Activated CD8-positive, alpha-beta T cell treated with anti-CD3 and anti-CD28 coated beads, Interleukin-2, amount 10 ng/mL, durations not matched to agents 7 days and 5 days (primary cell): ENCODE measurements around the gene ZNF148. TPM values are rescaled to one million over a fixed set of nuclear protein-coding genes. Genes with fewer than 3 reads are reported as not detected.

Source experiments
- ATAC-seq: fragments of 150-1000 bp; cut with Tn5 transposase; one replicate; pipeline ENCODE4 v1.10.0; 2021; ENCODE audit warnings: moderate library complexity
- CTCF ChIA-PET: fragments of 350-600 bp; sonication (Branson Sonifier 250); formaldehyde crosslinking; loops from one replicate; lab custom pipeline; 2021; ENCODE audit warnings: antibody characterized with exemption; lab: Charles Lee
- POLR2A ChIA-PET: fragments of 350-600 bp; sonication (Branson Sonifier 250); formaldehyde crosslinking; loops from one replicate; lab custom pipeline; 2021; ENCODE audit warnings: antibody characterized with exemption; lab: Charles Lee
- DNase-seq: peaks from one replicate; pipeline ENCODE4 v3.0.0-alpha.2; 2020
- H3K27ac Mint-ChIP-seq: one replicate; pipeline ENCODE4 v1.8.0; 2021; ENCODE audit warnings: mild to moderate bottlenecking, mixed read lengths
- H3K27me3 Mint-ChIP-seq: one replicate; pipeline ENCODE4 v1.8.0; 2021; ENCODE audit warnings: low read depth, mixed read lengths
- H3K36me3 Mint-ChIP-seq: one replicate; pipeline ENCODE4 v1.8.0; 2021; ENCODE audit warnings: low read depth, mixed read lengths
- H3K4me1 Mint-ChIP-seq: one replicate; pipeline ENCODE4 v1.8.0; 2021; ENCODE audit warnings: low read depth, mixed read lengths
- H3K4me3 Mint-ChIP-seq: one replicate; pipeline ENCODE4 v1.8.0; 2021; ENCODE audit warnings: mild to moderate bottlenecking, mixed read lengths
- H3K9me3 Mint-ChIP-seq: one replicate; pipeline ENCODE4 v1.8.0; 2022; ENCODE audit warnings: mixed read lengths; ENCODE audit not compliant: insufficient read depth
- total RNA-seq, 2 experiments: library from RNA; stranded (reverse); gene quantifications; one replicate each; pipeline ENCODE4 v1.2.3, GENCODE V29; 2021

ZNF148 gene
- total RNA-seq, 2 experiments from 2014 or later = 39.1 to 39.6 TPM

GRCh38 chr3:125326957-125327356 is 48.2 kb downstream of the ZNF148 start:
- Mint-ChIP-seq H3K27ac (no peak overlapping the region), H3K9me3 (peaks cover 7% of the 10 kb centered on the region), H3K4me3 (no peak overlapping the region), H3K4me1 (no peaks in the 10 kb centered on the region), H3K27me3 (no peaks in the 10 kb centered on the region), H3K36me3 (peaks cover 41% of the 10 kb centered on the region)
- ChIA-PET CTCF (no interaction called here), POLR2A (no interaction called here)
- DNase-seq = no peak
- no peak for ATAC-seq

- Mint-ChIP-seq H3K4me1 (no peaks in the 10 kb centered on the region), H3K36me3 (peaks cover 38% of the 10 kb centered on the region), H3K4me3 (no peak overlapping the region), H3K27ac (no peak overlapping the region), H3K9me3 (peaks cover 7% of the 10 kb centered on the region), H3K27me3 (no peaks in the 10 kb centered on the region)
- CTCF ChIA-PET = no interaction called here
- POLR2A ChIA-PET = no interaction called here
- ATAC-seq (no peak), DNase-seq (no peak)
Measured at GRCh38 chr3:125325746-125326145, 49.4 kb downstream of the ZNF148 start.

GRCh38 chr3:125324341-125324740 is 50.8 kb downstream of the ZNF148 start:
- Mint-ChIP-seq H3K4me1 (no peaks in the 10 kb centered on the region), H3K9me3 (peaks cover 7% of the 10 kb centered on the region), H3K36me3 (peaks cover 44% of the 10 kb centered on the region), H3K27me3 (no peaks in the 10 kb centered on the region), H3K4me3 (no peak overlapping the region), H3K27ac (no peak overlapping the region)
- DNase-seq = no peak
- CTCF ChIA-PET = no interaction called here
- no peak for ATAC-seq
- POLR2A ChIA-PET = no interaction called here

GRCh38 chr3:125322917-125323316 is 52.2 kb downstream of the ZNF148 start:
- Mint-ChIP-seq H3K27me3 (no peaks in the 10 kb centered on the region), H3K4me3 (no peak overlapping the region), H3K4me1 (no peaks in the 10 kb centered on the region), H3K36me3 (peaks cover 43% of the 10 kb centered on the region), H3K27ac (no peak overlapping the region), H3K9me3 (peaks cover 7% of the 10 kb centered on the region)
- ChIA-PET CTCF (no interaction called here), POLR2A (no interaction called here)
- no peak for DNase-seq
- ATAC-seq = no peak

- Mint-ChIP-seq H3K9me3 (peaks cover 7% of the 10 kb centered on the region), H3K27me3 (no peaks in the 10 kb centered on the region), H3K36me3 (peaks cover 42% of the 10 kb centered on the region), H3K27ac (no peak overlapping the region), H3K4me3 (no peak overlapping the region), H3K4me1 (no peaks in the 10 kb centered on the region)
- ChIA-PET CTCF (no interaction called here), POLR2A (interaction anchor here (0.7 kb wide), 1 partner anchor 303 kb away, joined by 4 read pairs; no protein-coding TSS in a partner anchor)
- DNase-seq (no peak), ATAC-seq (no peak)
Measured at GRCh38 chr3:125322166-125322565, 53.0 kb downstream of the ZNF148 start.

- ChIA-PET CTCF (no interaction called here), POLR2A (no interaction called here)
- Mint-ChIP-seq H3K9me3 (no peaks in the 10 kb centered on the region), H3K36me3 (peaks cover 36% of the 10 kb centered on the region), H3K27me3 (no peaks in the 10 kb centered on the region), H3K4me3 (no peak overlapping the region), H3K27ac (no peak overlapping the region), H3K4me1 (peaks cover 3% of the 10 kb centered on the region)
- no peak for DNase-seq
- ATAC-seq = no peak
Measured at GRCh38 chr3:125319765-125320164, 55.4 kb downstream of the ZNF148 start.

- Mint-ChIP-seq H3K36me3 (peaks cover 40% of the 10 kb centered on the region), H3K27me3 (no peaks in the 10 kb centered on the region), H3K4me1 (peaks cover 3% of the 10 kb centered on the region), H3K9me3 (no peaks in the 10 kb centered on the region), H3K27ac (no peak overlapping the region), H3K4me3 (no peak overlapping the region)
- CTCF ChIA-PET = no interaction called here
- POLR2A ChIA-PET = no interaction called here
- DNase-seq = no peak
- no peak for ATAC-seq
Measured at GRCh38 chr3:125318871-125319270, 56.3 kb downstream of the ZNF148 start.

- no peak for DNase-seq
- CTCF ChIA-PET = no interaction called here
- Mint-ChIP-seq H3K36me3 (peaks cover 40% of the 10 kb centered on the region), H3K27me3 (no peaks in the 10 kb centered on the region), H3K4me1 (peaks cover 4% of the 10 kb centered on the region), H3K9me3 (no peaks in the 10 kb centered on the region), H3K4me3 (no peak overlapping the region), H3K27ac (no peak overlapping the region)
- no peak for ATAC-seq
- POLR2A ChIA-PET = no interaction called here
Measured at GRCh38 chr3:125318167-125318865, 56.8 kb downstream of the ZNF148 start.

GRCh38 chr3:125317761-125318160 is 57.4 kb downstream of the ZNF148 start:
- CTCF ChIA-PET = no interaction called here
- POLR2A ChIA-PET = no interaction called here
- Mint-ChIP-seq H3K27ac (no peak overlapping the region), H3K27me3 (no peaks in the 10 kb centered on the region), H3K4me1 (peaks cover 5% of the 10 kb centered on the region), H3K36me3 (peaks cover 42% of the 10 kb centered on the region), H3K9me3 (no peaks in the 10 kb centered on the region), H3K4me3 (no peak overlapping the region)
- DNase-seq (no peak), ATAC-seq (no peak)

- Mint-ChIP-seq H3K36me3 (peaks cover 46% of the 10 kb centered on the region), H3K9me3 (no peaks in the 10 kb centered on the region), H3K4me3 (no peak overlapping the region), H3K4me1 (peaks cover 12% of the 10 kb centered on the region), H3K27me3 (no peaks in the 10 kb centered on the region), H3K27ac (no peak overlapping the region)
- POLR2A ChIA-PET = no interaction called here
- CTCF ChIA-PET = interaction anchor here (0.6 kb wide), 1 partner anchor 335 kb away, joined by 4 read pairs; no protein-coding TSS in a partner anchor
- ATAC-seq = no peak
- no peak for DNase-seq
Measured at GRCh38 chr3:125316949-125317348, 58.2 kb downstream of the ZNF148 start.

GRCh38 chr3:125316246-125316645 is 58.9 kb downstream of the ZNF148 start:
- H3K27ac Mint-ChIP-seq = no peak overlapping the region
- H3K27me3 Mint-ChIP-seq = no peaks in the 10 kb centered on the region
- ATAC-seq (no peak), DNase-seq (no peak)
- peaks cover 51% of the 10 kb centered on the region for H3K36me3 Mint-ChIP-seq
- ChIA-PET CTCF (interaction anchor here (0.7 kb wide), 1 partner anchor 14 kb away, joined by 4 read pairs; no protein-coding TSS in a partner anchor), POLR2A (no interaction called here)
- H3K4me3 Mint-ChIP-seq = no peak overlapping the region
- H3K4me1 Mint-ChIP-seq = peaks cover 15% of the 10 kb centered on the region
- H3K9me3 Mint-ChIP-seq = no peaks in the 10 kb centered on the region

GRCh38 chr3:125313060-125313635 is 62.0 kb downstream of the ZNF148 start:
- Mint-ChIP-seq H3K4me1 (peaks cover 31% of the 10 kb centered on the region), H3K36me3 (peaks cover 58% of the 10 kb centered on the region), H3K27me3 (no peaks in the 10 kb centered on the region), H3K9me3 (no peaks in the 10 kb centered on the region), H3K27ac (no peak overlapping the region), H3K4me3 (no peak overlapping the region)
- ChIA-PET POLR2A (no interaction called here), CTCF (no interaction called here)
- ATAC-seq (no peak), DNase-seq (no peak)
